Activated CD8-positive, alpha-beta memory T cell treated with anti-CD3 and anti-CD28 coated beads for 4 hours (primary cell): Measurements from ENCODE around the gene SUPT20HL1.
"Not testable (repeated sequence)": the region's sequence is repeated elsewhere in the genome, so short reads cannot be mapped to it uniquely, and the experiment has no call there.

Experiments
- DNase-seq, 2 donors: peaks; one replicate each; pipeline ENCODE4 v3.0.0-alpha.2; 2020; ENCODE audit warnings: low read depth in 2 of 2

Gene SUPT20HL1

GRCh38 chrX:24363432-24364181, 3.2 kb downstream of the SUPT20HL1 start:
- DNase-seq, result not testable (repeated sequence)

- DNase-seq, result no peak
These were observed 3.9 kb downstream of the SUPT20HL1 start for GRCh38 chrX:24364326-24364725.

GRCh38 chrX:24364851-24365538, 4.6 kb downstream of the SUPT20HL1 start:
- DNase-seq, result no peak

GRCh38 chrX:24366762-24367400, 6.4 kb downstream of the SUPT20HL1 start:
- not testable (repeated sequence) for DNase-seq

GRCh38 chrX:24369816-24370215, 9.4 kb downstream of the SUPT20HL1 start:
- no peak for DNase-seq

GRCh38 chrX:24371391-24371972, 11.0 kb downstream of the SUPT20HL1 start:
- DNase-seq, result peak; percentile 10 to 11

- DNase-seq, result no peak
These were observed 11.8 kb downstream of the SUPT20HL1 start for GRCh38 chrX:24372021-24372763.

- no peak for DNase-seq
These were observed 15.2 kb downstream of the SUPT20HL1 start for GRCh38 chrX:24375600-24376131.

- DNase-seq, result no peak
These were observed 16.0 kb downstream of the SUPT20HL1 start for GRCh38 chrX:24376403-24376802.

GRCh38 chrX:24377195-24377594, 16.8 kb downstream of the SUPT20HL1 start:
- DNase-seq, result no peak

- no peak for DNase-seq
These were observed 17.6 kb downstream of the SUPT20HL1 start for GRCh38 chrX:24377911-24378468.

GRCh38 chrX:24378706-24379105, 18.3 kb downstream of the SUPT20HL1 start:
- no peak for DNase-seq

GRCh38 chrX:24380262-24381187, 20.1 kb downstream of the SUPT20HL1 start:
- no peak for DNase-seq

- not testable (repeated sequence) for DNase-seq
These were observed 21.9 kb downstream of the SUPT20HL1 start for GRCh38 chrX:24382315-24382714.

- no peak for DNase-seq
These were observed 27.3 kb downstream of the SUPT20HL1 start for GRCh38 chrX:24387724-24388123.

GRCh38 chrX:24391389-24391788, 30.9 kb downstream of the SUPT20HL1 start:
- DNase-seq, result no peak

GRCh38 chrX:24391843-24392242, 31.4 kb downstream of the SUPT20HL1 start:
- no peak for DNase-seq

GRCh38 chrX:24392709-24393108, 32.3 kb downstream of the SUPT20HL1 start:
- no peak for DNase-seq

GRCh38 chrX:24395775-24396174, 35.3 kb downstream of the SUPT20HL1 start:
- peak in 1 of 2 donors; percentile 10 for DNase-seq
